ENCODE data around the gene GUCY2C.

Gene GUCY2C

GRCh38 chr12:14619741-14620501, 76.5 kb downstream of the GUCY2C start:
- no peak for DNase-seq (ENCODE audit: low spot score)

- no peak for DNase-seq (ENCODE audit: low spot score)
Measured at GRCh38 chr12:14618983-14619382, 77.4 kb downstream of the GUCY2C start.

- no peak for DNase-seq (ENCODE audit: low spot score)
Measured at GRCh38 chr12:14614704-14615121, 81.7 kb downstream of the GUCY2C start.

GRCh38 chr12:14613718-14614117, 82.7 kb downstream of the GUCY2C start:
- DNase-seq (ENCODE audit: low spot score) = no peak

GRCh38 chr12:14612898-14613445, 83.4 kb downstream of the GUCY2C start:
- no peak for DNase-seq (ENCODE audit: low spot score)

- no peak for DNase-seq (ENCODE audit: low spot score)
Measured at GRCh38 chr12:14612250-14612649, 84.1 kb downstream of the GUCY2C start.

- DNase-seq (ENCODE audit: low spot score) = no peak
Measured at GRCh38 chr12:14611640-14612203, 84.7 kb downstream of the GUCY2C start.

GRCh38 chr12:14607568-14607967, 88.8 kb downstream of the GUCY2C start:
- no peak for DNase-seq (ENCODE audit: low spot score)

- DNase-seq (ENCODE audit: low spot score) = no peak
Measured at GRCh38 chr12:14605401-14605989, 90.9 kb downstream of the GUCY2C start.

- DNase-seq (ENCODE audit: low spot score) = no peak
Measured at GRCh38 chr12:14601692-14602478, 94.5 kb downstream of the GUCY2C start.

GRCh38 chr12:14597480-14597879, 98.9 kb downstream of the GUCY2C start:
- no peak for DNase-seq (ENCODE audit: low spot score)

GRCh38 chr12:14591719-14592118, 104.7 kb downstream of the GUCY2C start:
- no peak for DNase-seq (ENCODE audit: low spot score)

- DNase-seq (ENCODE audit: low spot score) = no peak
Measured at GRCh38 chr12:14589169-14590004, 107.0 kb downstream of the GUCY2C start.

- no peak for DNase-seq (ENCODE audit: low spot score)
Measured at GRCh38 chr12:14588571-14588970, 107.8 kb downstream of the GUCY2C start.

GRCh38 chr12:14578646-14579045, 117.8 kb downstream of the GUCY2C start:
- no peak for DNase-seq (ENCODE audit: low spot score)

- DNase-seq (ENCODE audit: low spot score) = no peak
Measured at GRCh38 chr12:14577344-14577743, 119.1 kb downstream of the GUCY2C start.

- no peak for DNase-seq (ENCODE audit: low spot score)
Measured at GRCh38 chr12:14576896-14577295, 119.5 kb downstream of the GUCY2C start.

GRCh38 chr12:14575585-14575984, 120.8 kb downstream of the GUCY2C start:
- no peak for DNase-seq (ENCODE audit: low spot score)

- no peak for DNase-seq (ENCODE audit: low spot score)
Measured at GRCh38 chr12:14573118-14573517, 123.3 kb downstream of the GUCY2C start.

GRCh38 chr12:14572401-14572800, 124.0 kb downstream of the GUCY2C start:
- no peak for DNase-seq (ENCODE audit: low spot score)

GRCh38 chr12:14571779-14572178, 124.6 kb downstream of the GUCY2C start:
- no peak for DNase-seq (ENCODE audit: low spot score)
